Activated T-helper 1 cell treated with anti-CD3 and anti-CD28 coated beads, Interleukin-2, amount 50 U/mL, for 16 hours (primary cell): ENCODE measurements around the gene MAP3K4.

Source experiments
- DNase-seq, 2 donors: peaks; one replicate each; pipeline ENCODE4 v3.0.0-alpha.2; 2020; ENCODE audit warnings: low read depth in 1 of 2, low spot score in 1 of 2

The MAP3K4 gene

DNA sequence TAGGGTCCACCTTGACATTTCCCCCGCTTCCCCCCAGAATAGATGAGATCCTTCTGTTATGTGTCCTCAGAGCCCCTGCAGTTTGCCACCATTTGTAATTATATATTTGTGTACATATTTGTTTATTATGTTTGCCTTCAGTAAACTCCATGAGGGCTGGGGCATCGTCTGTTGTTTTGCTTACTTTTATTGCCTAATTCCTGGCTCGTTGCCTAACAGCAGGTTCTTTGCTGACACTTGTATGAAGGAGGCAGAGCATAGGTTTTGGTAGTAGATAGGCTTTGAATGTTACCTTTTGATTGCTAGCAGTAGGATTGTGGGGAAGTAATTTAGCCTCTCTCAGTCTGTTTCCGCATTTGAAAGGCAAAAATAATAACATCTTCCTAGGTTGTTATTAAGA, 9.9 kb downstream of the MAP3K4 start:
- DNase-seq = no peak

DNA sequence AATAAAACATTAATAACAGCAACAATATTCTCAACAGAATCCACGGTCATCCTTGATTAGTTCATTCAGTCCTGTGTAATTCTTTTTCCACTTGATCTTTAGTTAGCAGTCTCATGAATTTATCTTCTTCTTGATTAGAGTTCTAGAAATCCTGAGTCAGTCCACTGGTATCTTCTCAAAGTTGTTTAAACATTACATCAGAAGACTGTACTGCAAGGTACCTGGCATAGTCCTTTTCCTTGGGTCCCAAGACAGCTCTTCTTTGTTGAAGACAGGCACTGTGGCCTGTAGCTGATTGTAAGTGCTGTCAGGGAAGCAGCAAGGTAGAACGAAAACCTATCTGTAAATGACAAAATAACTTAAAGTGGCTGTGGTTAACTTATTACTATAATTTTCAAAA, 11.8 kb downstream of the MAP3K4 start:
- no peak for DNase-seq

DNA sequence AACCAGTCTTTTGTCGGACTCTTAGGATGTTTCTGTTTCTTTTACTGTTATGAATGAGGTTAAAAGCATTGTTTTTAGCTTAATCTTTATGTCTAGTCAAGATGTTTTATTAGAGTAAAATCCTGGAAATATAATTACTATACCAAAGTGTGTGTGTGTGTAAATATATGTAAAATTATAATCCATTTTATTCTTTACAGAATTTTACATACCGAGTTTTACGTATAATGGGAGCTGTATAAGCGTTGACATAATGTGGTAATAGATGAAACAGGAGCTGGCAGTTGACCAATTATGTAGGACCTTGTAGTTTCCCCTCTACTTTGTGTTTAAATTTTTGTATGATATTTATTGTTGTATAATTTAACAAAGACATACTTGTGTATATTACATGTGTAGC, 16.7 kb downstream of the MAP3K4 start:
- DNase-seq = no peak

DNA sequence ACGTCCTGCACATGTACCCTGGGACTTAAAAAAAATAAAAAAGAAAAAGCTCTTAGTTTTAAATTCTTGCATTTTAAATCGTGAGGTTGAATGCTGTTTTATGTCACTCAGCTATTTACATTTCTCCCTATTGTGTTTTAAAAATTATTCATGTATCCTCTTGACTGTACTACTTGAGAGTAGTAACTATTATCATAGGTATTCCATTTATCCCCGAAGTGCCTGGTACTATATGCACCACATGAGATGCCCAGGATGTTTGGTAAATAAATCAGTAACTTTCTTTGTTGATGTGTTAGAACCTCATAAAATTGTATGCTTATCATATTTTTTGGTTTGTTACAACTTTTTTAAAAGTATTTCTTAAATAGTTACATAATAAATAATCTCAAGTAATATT, 18.4 kb downstream of the MAP3K4 start:
- DNase-seq = no peak

DNA sequence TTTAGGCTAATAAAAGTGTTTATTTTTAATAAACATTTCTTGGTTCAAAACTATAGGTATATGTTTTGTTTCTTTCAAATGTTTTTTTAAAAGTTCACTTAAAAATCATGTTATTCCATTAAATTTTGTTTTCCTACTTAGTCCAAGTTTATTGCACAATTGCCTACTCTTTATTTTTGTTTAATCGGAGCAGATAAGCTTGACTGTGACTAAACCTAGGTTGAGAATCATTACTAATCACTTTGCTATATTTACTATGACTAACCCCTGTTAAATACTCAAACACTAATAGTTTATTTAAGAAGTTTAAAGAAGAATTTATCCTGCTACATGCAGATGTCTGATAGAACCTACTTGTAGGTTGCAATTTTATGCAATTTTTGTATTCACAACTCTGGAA, 18.8 kb downstream of the MAP3K4 start:
- DNase-seq = no peak

DNA sequence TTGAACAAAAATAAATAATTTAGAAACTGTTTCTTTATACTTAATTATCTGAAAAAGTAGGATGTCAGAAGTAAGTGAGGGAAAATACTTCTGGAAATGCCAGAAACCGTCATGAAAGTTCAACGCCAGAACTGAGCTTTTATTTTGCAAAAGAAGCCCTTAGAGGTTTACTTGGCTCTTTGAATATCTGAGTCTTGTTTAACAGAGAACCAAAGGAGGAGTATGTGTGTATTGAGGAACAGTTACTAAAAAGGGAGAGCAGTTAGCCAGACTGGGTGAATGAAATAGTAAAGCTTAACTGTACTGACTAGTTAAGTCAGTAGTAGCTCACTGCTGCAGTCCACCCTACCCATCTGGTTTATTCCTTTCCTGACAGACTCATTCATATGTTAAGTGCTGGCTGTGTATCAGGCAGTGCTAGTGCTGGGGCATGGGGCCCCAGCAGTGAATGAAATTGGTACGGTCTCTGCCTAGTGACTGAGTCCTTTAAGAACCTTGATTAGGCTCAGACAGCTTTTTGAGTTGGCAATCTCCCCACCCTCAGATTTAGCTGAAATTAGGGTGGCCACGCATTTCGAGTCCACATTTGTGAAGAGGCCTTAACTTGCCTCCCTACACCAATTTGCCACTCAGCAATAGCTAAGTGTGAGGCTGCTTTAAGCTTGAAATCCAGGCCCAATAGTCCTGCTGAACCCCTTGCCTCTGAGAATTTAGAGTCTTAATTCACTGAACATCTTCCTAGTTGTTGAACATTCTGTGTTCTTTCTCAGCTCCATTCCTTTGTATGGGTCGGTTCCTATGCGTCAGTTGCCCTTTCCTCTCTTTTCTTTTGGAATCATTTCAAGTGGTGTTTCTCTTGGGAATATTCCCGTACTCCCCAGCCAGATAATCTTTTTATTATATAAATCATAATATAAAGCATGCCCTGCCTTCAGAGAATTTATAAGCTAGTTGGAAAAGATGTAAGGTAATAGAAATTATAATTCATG, 20.2 kb downstream of the MAP3K4 start:
- DNase-seq = no peak

DNA sequence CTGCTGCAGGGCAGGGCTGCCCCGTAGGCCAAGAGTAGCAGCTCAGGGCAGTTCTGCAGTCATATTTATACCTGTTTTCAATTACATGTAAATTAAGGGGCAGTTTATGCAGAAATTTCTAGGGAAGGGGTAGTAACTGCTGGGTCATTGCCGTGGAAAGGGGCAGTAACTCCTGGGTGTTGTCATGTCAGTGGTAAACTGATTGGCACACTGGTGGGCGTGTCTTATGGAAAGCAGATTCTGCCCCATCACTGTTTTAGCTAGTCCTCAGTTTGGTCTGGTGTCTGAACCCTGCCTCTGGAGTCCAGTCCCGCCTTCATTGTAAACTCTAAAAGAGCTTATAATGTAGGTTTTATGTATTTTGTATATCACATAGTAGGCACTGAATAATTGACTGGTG, 22.1 kb downstream of the MAP3K4 start:
- no peak for DNase-seq

DNA sequence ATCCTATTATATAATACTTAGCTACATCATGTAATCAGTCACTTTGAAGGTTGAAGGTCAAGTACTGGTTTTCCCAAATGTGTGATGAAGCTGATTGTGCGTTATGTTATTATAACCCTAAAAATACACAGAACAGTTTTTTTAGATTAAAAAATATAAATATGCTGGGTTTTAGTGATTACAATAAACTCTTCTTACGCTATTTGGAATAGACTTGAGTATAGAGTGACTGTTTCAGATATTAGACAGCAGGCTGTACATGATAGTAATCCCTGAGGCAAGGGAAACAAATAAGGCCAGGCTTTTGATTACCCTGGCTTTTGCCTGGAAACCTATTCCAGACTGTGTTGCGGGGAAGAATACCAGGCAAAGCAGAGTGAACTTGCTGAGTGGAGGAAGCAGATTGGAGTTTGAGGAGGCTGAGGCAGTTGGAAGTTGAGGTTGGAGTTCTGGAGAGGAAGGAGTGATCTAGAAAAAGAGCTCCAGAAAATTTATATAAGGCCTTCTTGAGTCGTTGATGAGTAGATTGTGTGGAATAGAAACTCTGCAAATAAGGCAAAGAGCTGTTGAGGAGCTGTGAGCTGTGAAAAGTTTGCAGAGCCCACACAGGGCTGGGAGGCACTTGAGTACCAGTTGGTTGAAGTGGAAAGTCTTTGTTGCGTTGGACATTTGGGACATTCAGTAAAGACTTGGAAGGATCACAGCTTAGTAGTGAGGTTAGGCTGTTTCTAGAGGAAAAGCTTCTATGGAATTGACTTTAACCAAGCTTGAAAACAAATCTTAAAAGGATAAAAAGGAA, 26.4 kb downstream of the MAP3K4 start:
- DNase-seq = no peak

DNA sequence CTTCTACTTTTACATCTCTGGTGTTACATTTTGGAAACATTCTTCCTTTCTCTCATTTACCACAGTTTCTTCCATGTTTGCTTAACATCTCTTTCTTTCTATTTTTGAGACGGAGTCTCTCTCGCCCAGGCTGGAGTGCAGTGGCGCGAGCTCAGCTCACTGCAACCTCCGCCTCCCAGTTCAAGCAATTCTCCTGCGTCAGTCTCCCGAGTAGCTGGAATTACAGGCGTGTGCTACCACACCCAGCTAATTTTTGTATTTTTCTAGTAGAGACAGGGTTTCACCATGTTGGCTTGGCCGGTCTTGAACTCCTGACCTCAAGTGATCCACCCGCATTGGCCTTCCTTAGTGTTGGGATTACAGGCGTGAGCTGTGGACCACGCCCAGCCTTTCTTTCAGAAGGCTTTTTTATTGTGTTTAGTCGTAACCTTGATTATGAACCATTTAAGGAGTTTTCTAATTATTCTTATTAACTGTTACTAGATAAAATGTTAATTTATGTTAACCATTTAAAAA, 27.8 kb downstream of the MAP3K4 start:
- DNase-seq = no peak

DNA sequence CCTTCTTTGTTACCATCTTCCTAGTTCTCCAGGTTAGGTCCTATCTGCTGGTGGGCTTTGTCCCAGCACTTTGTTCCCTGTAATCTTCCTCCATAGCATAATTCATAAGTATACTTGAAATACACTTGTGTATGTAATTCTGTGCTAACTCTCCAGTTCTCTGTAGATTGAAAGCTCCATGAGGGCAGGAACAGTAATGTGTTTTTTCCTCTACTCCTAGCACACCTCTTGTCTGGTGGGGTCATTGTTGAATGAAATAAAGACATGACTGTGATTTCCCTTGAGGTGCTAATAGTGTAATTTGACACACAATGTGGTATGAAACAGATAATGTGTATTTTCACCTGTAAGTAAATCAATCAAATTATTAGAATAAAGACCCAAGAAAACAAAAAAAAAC, 30.0 kb downstream of the MAP3K4 start:
- no peak for DNase-seq

DNA sequence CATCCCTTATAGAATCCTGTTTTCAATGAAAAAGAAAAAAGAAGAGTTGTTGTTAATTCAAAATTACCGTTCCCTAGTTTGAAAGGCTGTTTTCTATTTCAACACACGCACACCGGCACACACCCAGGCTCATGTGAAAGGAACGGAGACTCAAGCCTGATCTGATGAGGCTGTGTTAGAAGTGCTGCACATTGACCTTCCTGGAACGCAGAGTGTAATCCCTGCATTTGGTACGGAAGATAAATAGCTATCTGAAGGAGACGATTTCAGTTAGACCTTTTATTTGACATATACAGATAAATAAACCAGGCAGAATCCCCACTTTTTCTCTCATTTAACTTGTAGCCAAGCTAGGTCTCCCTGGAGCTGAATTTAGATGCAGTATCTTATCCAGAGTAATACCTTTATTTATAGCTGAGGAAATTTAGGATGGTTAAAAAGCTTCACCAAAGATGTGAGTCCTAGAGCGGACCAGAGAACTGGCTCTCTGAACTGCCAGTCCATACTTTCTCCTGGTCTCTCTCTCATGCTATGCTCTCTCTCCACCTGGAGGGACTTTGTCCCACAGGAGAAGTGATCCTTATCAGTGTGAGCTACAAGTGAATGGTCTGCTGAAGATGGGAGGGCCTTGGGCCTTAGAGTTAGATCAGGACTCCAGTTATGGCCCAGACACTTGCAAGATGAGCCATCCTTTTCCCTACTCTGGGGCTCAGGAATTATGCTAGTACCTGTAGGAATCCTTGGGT, 30.6 kb downstream of the MAP3K4 start:
- no peak for DNase-seq

DNA sequence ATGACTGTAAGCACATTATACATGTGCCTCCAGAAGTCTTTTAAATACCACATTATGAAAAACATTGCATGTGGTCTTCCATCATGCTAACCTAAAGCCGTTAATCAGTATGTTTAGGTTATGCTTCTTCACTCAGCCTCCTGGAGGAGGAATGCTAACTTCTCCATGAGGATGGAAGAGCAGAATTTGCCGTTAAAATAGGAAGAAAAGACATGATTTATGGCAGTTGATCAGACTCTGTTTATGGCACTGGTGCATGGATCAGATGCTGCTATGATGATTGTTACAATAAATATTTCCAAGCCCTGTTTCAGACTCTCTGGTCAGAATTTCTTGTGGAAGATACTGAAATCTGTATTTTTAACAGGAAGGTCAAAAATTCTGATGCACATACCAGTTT, 31.7 kb downstream of the MAP3K4 start:
- DNase-seq = no peak

DNA sequence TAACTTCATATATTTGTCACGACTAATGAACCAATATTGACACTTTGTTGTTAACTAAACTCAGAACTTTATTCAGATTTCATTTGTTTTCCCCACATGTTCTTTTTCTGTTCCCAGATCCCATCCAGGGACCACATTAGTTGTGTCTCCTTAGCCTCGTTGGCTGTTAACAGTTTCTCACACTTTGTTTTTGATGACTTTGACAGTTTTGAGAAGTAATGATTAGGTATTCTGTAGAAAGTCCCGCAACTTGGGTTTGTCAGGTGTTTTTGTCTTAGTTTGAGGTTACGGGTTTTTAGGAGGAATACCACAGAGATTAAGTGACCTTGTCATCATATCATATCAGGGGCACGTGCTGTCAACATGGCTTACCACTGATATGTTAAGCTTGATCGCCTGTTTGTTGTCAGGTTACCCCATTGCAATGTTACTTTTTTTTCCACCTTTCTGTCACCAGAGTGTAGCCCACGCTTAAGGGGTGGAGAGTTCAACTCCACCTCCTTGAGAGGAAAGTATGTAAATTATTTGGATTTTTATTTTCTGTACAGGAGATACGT, 32.9 kb downstream of the MAP3K4 start:
- no peak for DNase-seq

DNA sequence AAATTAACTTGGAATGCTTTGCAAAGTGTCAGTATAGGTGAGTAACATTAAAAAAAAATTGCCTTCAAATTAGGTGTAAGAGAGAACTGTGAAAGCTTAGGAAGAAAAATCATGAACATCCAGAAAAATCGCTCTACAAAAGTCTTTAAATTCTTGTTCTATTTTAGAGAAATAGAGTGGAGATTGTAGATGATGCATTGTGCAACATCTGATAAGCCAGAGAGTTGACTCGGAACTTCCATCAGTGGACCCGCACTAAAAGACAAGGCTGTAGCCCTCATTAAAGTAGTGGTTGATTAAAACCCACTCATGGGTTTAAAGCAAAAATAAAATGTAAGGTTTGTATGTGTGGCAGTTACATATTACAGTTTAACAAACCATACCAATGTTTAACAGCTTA, 35.8 kb downstream of the MAP3K4 start:
- DNase-seq = no peak

DNA sequence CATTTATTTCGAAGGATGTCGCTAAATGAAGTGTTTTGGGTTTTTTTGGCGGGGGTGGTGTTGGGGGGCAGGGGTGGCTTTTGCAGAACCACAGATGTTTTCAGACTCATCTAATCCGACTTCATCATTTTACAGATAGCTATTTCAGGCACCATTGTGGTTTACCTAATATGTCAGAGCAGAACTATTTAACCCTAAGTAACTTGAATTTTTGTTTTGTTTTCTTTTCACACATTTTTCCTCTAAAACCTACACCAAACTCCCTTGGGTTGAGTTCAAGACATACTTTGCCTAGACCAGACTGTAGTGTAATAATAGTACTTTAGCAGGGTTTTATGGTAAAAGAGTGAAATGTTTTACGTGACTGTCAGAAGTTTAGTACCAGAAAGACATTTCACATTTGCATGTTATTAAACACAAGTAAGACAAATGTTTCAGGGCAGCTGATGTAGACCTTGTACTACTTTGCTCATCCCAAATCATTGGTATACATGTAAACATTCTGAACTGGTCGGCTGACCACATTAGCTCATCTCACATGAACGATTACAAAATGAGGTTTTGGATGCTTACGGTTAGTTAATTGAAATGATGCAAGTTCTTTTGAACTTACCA, 37.7 kb downstream of the MAP3K4 start:
- DNase-seq = no peak

DNA sequence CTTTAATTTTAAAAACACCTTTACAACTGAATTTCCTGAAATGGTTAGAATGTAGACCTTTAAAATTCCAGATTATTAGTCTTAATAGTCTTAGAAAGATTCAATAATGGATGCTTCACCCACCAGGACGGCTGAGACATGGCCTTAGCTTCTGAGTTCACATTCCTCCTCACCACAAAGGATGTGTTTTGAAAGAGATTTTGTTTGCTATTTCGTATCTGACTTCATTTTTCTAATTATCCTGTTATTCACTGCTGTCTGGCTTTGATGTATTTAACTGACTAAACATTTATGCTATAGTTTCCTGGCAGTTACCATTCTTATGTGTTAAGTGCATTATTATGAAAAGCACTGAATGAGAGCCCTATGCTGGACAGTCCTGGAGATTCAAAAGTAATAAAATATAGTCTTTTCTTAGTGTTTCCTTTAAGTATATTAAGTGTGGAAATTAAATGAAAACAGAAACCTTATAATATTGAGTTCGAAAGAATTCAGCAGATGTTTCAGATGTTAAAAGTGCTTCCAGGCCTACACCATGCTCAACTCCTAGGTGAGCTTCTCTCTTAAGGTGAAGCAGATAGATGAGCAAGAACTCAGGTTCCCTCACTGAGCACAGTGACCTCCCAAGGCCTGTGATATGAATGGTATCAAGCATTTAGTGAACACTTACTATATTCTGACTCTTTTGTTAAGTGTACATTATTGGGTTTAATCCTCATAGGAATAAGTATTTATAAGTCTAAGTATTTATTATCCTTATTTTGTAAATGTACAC, 40.3 kb downstream of the MAP3K4 start:
- no peak for DNase-seq

DNA sequence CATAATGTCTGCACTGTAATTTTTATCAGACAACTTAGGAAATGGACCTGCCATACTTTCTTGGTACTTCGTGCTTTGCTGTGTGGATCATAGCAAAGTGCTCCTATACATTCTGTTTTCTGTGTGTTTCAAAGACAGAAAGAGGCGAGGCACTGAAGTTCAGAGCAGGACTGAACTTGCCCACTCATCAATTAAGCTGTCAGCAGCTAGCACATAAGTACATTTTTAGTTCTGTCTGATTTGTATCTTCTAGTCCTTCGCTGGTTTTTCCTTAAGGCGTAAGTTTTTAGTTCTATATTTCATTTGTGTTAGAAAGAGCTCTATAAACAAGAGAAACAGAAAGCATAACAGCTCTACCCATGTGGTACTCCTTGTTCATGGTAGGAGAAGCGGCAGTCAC, 42.1 kb downstream of the MAP3K4 start:
- no peak for DNase-seq

DNA sequence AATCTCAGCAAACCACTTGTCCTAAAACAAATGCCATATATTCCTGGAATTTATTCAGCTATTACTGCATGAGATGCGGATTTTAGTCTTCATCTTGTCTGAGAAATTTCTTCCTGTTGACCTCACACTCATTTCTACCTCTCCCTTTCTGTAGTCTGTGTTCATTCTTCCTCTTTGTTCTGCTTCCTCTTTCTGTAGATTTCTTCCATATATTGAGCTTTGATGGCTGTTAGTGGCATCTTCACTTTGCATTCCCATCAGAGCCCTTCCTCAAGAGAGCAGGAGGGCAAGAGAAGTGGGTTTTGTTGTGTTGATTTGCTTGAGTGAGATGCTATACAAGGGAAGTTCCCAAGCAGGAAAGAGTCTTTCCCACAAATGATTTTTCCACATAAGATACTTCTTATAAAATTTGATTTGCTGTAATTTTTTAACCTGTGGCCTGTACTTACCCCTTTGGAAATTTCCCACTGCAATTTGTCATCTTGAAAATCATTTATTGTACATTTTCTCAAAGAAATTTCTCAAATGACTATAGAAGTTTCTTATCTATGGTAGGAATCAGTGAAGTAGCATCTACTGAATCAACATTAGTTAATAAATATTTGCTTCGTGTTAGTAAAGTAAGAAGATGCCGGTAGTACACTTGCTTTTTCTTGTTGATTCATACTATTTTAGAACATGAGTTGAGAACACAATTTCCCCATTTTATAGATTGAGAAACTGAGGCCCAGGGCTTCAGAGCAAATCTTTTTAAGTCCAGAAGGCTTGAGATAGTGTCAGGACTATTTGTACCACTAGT, 43.8 kb downstream of the MAP3K4 start:
- DNase-seq = no peak

DNA sequence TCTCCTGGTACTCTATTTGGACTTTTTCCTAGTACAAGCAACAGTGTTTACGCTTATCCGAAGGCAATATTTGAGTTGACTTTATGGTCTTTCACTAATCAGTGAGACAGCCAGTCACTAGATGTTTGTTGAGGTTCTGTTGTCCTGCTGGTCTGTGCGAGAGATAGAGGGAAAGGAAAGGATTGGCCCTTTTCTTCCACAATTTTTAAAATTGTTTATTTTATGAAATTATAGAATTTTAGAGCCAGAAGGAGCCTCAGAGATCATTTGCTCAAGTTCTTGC, 44.4 kb downstream of the MAP3K4 start:
- DNase-seq = no peak
